WTC11 (cell line): Measurements from ENCODE around the gene IL17RE.

ENCODE experiments used
- ATF1 ChIP-seq: sonication (generic); formaldehyde crosslinking; IDR thresholded peaks from 2 replicates; pipeline ENCODE4 v1.8.1; 2023; ENCODE audit warnings: mild to moderate bottlenecking, moderate library complexity, missing genetic modification reagents
- ETV6 ChIP-seq: sonication (generic); formaldehyde crosslinking; IDR thresholded peaks from 2 replicates; pipeline ENCODE4 v1.8.1; 2022; ENCODE audit warnings: mild to moderate bottlenecking, missing genetic modification reagents
- NFATC4 ChIP-seq: fragments of 250-450 bp; sonication (Bioruptor Pico); IDR thresholded peaks from 2 replicates; pipeline ENCODE4 v1.9.0; 2021; ENCODE audit warnings: mild to moderate bottlenecking
- NR2C2 ChIP-seq: sonication (generic); formaldehyde crosslinking; IDR thresholded peaks from 2 replicates; pipeline ENCODE4 v1.8.0; 2022; ENCODE audit warnings: mild to moderate bottlenecking, missing genetic modification reagents
- SP1 ChIP-seq: sonication (generic); formaldehyde crosslinking; conservative IDR thresholded peaks from 2 replicates; pipeline ENCODE4 v1.8.1; 2022; ENCODE audit warnings: missing genetic modification reagents
- ZNF138 ChIP-seq: sonication (generic); formaldehyde crosslinking; conservative IDR thresholded peaks from 2 replicates; pipeline ENCODE4 v1.8.1; 2022; ENCODE audit warnings: mild to moderate bottlenecking, moderate library complexity, missing genetic modification reagents
- TF ChIP-seq, protein P1 (sequence below): fragments of 200-600 bp; IDR thresholded peaks from 2 replicates; pipeline ENCODE4 v1.8.0; 2022; ENCODE audit warnings: antibody characterized with exemption
- TF ChIP-seq, protein P2 (sequence below): sonication (generic); formaldehyde crosslinking; conservative IDR thresholded peaks from 2 replicates; pipeline ENCODE4 v1.8.1; 2022; ENCODE audit warnings: mild to moderate bottlenecking, missing genetic modification reagents
- TF ChIP-seq, protein P3 (sequence below): sonication (generic); formaldehyde crosslinking; IDR thresholded peaks from 2 replicates; pipeline ENCODE4 v1.8.0; 2022; ENCODE audit warnings: mild to moderate bottlenecking, missing genetic modification reagents
- TF ChIP-seq, protein P4 (sequence below): sonication (generic); formaldehyde crosslinking; IDR thresholded peaks from 2 replicates; pipeline ENCODE4 v1.8.1; 2023; ENCODE audit warnings: mild to moderate bottlenecking, missing genetic modification reagents
- TF ChIP-seq, protein P5 (sequence below): sonication (generic); formaldehyde crosslinking; IDR thresholded peaks from 2 replicates; pipeline ENCODE4 v1.8.0; 2022; ENCODE audit warnings: mild to moderate bottlenecking, missing genetic modification reagents
- TF ChIP-seq, protein P6 (sequence below): sonication (generic); formaldehyde crosslinking; IDR thresholded peaks from 2 replicates; pipeline ENCODE4 v1.8.1; 2023; ENCODE audit warnings: mild to moderate bottlenecking, moderate library complexity, missing genetic modification reagents

DNA sequence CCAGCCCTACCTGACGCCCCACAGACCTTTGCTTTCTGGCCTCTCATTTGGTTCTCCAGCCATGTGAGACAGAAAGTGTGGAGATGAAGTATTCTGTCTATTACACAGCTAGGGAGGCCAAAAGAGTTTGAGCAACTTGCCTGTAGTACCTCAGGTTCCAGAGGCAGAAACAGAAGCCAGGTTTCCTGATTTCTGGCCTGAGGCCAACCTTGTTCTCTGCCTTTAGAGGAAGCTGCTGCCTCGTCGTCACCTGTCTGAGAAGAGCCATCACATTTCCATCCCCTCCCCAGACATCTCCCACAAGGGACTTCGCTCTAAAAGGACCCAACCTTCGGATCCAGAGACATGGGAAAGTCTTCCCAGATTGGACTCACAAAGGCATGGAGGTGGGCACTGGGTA lies 3.8 kb downstream of the IL17RE start:
- TF ChIP-seq, protein P1, sequence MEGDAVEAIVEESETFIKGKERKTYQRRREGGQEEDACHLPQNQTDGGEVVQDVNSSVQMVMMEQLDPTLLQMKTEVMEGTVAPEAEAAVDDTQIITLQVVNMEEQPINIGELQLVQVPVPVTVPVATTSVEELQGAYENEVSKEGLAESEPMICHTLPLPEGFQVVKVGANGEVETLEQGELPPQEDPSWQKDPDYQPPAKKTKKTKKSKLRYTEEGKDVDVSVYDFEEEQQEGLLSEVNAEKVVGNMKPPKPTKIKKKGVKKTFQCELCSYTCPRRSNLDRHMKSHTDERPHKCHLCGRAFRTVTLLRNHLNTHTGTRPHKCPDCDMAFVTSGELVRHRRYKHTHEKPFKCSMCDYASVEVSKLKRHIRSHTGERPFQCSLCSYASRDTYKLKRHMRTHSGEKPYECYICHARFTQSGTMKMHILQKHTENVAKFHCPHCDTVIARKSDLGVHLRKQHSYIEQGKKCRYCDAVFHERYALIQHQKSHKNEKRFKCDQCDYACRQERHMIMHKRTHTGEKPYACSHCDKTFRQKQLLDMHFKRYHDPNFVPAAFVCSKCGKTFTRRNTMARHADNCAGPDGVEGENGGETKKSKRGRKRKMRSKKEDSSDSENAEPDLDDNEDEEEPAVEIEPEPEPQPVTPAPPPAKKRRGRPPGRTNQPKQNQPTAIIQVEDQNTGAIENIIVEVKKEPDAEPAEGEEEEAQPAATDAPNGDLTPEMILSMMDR: no peak
- no peak for TF ChIP-seq ZNF138 (CRISPR knock-in tag)
- no peak for TF ChIP-seq NR2C2 (CRISPR knock-in tag)
- no peak for TF ChIP-seq ATF1 (CRISPR knock-in tag)
- no peak for TF ChIP-seq SP1
- TF ChIP-seq, protein P2, sequence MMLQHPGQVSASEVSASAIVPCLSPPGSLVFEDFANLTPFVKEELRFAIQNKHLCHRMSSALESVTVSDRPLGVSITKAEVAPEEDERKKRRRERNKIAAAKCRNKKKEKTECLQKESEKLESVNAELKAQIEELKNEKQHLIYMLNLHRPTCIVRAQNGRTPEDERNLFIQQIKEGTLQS (CRISPR knock-in tag): no peak
- TF ChIP-seq, protein P3, sequence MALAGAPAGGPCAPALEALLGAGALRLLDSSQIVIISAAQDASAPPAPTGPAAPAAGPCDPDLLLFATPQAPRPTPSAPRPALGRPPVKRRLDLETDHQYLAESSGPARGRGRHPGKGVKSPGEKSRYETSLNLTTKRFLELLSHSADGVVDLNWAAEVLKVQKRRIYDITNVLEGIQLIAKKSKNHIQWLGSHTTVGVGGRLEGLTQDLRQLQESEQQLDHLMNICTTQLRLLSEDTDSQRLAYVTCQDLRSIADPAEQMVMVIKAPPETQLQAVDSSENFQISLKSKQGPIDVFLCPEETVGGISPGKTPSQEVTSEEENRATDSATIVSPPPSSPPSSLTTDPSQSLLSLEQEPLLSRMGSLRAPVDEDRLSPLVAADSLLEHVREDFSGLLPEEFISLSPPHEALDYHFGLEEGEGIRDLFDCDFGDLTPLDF (CRISPR knock-in tag): no peak
- TF ChIP-seq, protein P4, sequence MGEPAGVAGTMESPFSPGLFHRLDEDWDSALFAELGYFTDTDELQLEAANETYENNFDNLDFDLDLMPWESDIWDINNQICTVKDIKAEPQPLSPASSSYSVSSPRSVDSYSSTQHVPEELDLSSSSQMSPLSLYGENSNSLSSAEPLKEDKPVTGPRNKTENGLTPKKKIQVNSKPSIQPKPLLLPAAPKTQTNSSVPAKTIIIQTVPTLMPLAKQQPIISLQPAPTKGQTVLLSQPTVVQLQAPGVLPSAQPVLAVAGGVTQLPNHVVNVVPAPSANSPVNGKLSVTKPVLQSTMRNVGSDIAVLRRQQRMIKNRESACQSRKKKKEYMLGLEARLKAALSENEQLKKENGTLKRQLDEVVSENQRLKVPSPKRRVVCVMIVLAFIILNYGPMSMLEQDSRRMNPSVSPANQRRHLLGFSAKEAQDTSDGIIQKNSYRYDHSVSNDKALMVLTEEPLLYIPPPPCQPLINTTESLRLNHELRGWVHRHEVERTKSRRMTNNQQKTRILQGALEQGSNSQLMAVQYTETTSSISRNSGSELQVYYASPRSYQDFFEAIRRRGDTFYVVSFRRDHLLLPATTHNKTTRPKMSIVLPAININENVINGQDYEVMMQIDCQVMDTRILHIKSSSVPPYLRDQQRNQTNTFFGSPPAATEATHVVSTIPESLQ (CRISPR knock-in tag): no peak
- TF ChIP-seq, protein P5, sequence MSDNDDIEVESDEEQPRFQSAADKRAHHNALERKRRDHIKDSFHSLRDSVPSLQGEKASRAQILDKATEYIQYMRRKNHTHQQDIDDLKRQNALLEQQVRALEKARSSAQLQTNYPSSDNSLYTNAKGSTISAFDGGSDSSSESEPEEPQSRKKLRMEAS (CRISPR knock-in tag): no peak
- TF ChIP-seq ETV6 (CRISPR knock-in tag): no peak
- TF ChIP-seq, protein P6, sequence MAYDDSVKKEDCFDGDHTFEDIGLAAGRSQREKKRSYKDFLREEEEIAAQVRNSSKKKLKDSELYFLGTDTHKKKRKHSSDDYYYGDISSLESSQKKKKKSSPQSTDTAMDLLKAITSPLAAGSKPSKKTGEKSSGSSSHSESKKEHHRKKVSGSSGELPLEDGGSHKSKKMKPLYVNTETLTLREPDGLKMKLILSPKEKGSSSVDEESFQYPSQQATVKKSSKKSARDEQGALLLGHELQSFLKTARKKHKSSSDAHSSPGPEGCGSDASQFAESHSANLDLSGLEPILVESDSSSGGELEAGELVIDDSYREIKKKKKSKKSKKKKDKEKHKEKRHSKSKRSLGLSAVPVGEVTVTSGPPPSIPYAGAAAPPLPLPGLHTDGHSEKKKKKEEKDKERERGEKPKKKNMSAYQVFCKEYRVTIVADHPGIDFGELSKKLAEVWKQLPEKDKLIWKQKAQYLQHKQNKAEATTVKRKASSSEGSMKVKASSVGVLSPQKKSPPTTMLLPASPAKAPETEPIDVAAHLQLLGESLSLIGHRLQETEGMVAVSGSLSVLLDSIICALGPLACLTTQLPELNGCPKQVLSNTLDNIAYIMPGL (CRISPR knock-in tag): no peak
- no peak for TF ChIP-seq NFATC4 (CRISPR knock-in tag)
